Spinal cord (tissue), 10 donors: ENCODE results near the gene NUP210. TPM values are rescaled to one million over a fixed set of nuclear protein-coding genes. Genes with fewer than 3 reads are reported as not detected.
A peak's percentile ranks its signal among the peaks of the same experiment; 100 is the strongest.
"Not testable (repeated sequence)": the region's sequence is repeated elsewhere in the genome, so short reads cannot be mapped to it uniquely, and the experiment has no call there.

ENCODE experiments used
- DNase-seq, 6 donors: peaks; one replicate each; pipeline versions ENCODE4 v3.0.0 to v3.0.0-alpha.2; 2013 to 2015; ENCODE audit warnings: low spot score in 6 of 6, low read depth in 4 of 6
- H3K27ac ChIP-seq: one replicate; pipeline ENCODE4 v1.5.1; 2013; ENCODE audit warnings: low read depth, low read length, control low read depth
- H3K27me3 ChIP-seq: one replicate; pipeline ENCODE4 v1.6.1; 2013; ENCODE audit warnings: low read length; ENCODE audit not compliant: control insufficient read depth, insufficient read depth
- H3K36me3 ChIP-seq: one replicate; pipeline ENCODE4 v1.6.1; 2013; ENCODE audit warnings: low read length; ENCODE audit not compliant: control insufficient read depth, insufficient read depth
- H3K4me1 ChIP-seq: one replicate; pipeline ENCODE4 v1.6.1; 2013; ENCODE audit warnings: low read length; ENCODE audit not compliant: control insufficient read depth, insufficient read depth
- H3K4me3 ChIP-seq: one replicate; pipeline ENCODE4 v1.5.1; 2013; ENCODE audit warnings: low read depth, low read length, control low read depth
- H3K9me3 ChIP-seq: one replicate; pipeline ENCODE4 v1.6.1; 2013; ENCODE audit warnings: low read length; ENCODE audit not compliant: control insufficient read depth, insufficient read depth
- WGBS: methylation state at CpG from one replicate; pipeline ENCODE4 v1.1.5; 2013; ENCODE audit warnings: missing lambda C conversion rate; ENCODE audit not compliant: insufficient coverage; 5-methylcytosine and 5-hydroxymethylcytosine counted together
- polyA plus RNA-seq, 2 donors: library from polyadenylated mRNA; unstranded; fragments of 120-200 nt; gene quantifications; one replicate each; pipeline ENCODE4 v1.2.1, GENCODE V29; 2013; ENCODE audit not compliant: insufficient read length in 2 of 2
- total RNA-seq, 2 donors: library from RNA; depleted of rRNA in 1 of 2; stranded (reverse); fragments of 120-200 nt in 1 of 2; fragments of >200 nt in 1 of 2; gene quantifications; one replicate each; pipeline versions ENCODE4 v1.2.3 to v1.2.4, GENCODE V29; 2013 to 2014
- donor health status: healthy.

NUP210 gene
- total and polyA plus RNA-seq, 4 donors, result 9.6 to 19.2 (median 13.1) TPM

DNA sequence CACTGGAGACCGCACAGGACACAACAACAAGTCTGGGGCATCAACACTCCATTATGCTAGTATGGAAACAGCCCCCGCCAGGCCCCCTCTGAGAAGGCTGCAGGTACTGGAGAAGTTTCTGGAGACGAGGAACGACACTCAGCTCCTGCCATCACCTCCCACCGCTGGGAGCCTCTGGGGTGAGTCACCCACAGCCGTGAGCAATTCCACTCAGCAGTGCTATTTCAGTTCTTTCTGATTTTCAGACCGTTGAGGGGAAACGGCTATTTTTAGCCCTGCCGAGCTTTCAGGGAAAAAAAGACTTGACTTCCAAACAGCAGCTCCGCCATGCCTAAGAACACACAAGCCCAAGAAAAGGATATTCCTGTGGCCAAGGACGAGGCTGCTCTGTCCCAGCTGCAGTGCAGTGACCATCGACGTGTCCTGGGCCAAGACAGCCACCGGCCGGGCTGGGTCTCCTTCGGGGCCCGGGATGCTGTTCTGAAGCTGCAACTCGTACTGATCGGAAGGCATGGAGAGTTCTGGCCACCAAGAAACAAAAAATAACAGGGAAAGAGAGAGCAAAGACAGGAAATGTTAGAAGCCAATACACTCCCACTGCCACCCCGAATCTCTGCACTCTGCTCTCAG lies 40.8 kb downstream of the NUP210 start:
- H3K36me3 ChIP-seq, result peaks cover 52% of the 10 kb centered on the region
- no peak overlapping the region for H3K27ac ChIP-seq
- no peaks in the 10 kb centered on the region for H3K27me3 ChIP-seq
- no peaks in the 10 kb centered on the region for H3K9me3 ChIP-seq
- H3K4me3 ChIP-seq, result no peak overlapping the region
- DNase-seq, result peak in 1 of 6 donors; percentile 50
- H3K4me1 ChIP-seq, result peaks cover 2% of the 10 kb centered on the region
- 82% methylated on average over 18 of the region's 20 CpGs for WGBS

DNA sequence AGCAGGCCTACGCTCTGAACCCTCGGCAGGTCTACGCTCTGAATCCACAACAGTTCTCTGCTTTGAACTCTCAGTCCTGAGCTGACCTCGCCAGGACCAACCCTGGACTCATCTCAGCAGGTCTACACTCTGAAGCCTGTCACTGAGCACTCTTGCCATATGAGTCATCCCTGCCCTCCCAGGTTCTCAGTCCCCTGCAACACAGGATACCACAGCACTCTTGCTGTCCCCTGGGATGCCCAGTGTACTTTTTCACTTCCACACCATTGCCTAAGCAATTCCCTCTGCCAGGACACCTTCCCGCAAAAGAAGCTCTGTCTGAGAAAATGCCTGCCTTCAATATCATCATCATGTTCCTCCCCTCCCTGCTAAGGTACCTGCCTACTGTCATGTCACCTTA lies 42.0 kb downstream of the NUP210 start:
- H3K4me3 ChIP-seq, result no peak overlapping the region

GRCh38 chr3:13377741-13378140 lies 42.4 kb downstream of the NUP210 start:
- not testable (repeated sequence) for DNase-seq, H3K27me3 ChIP-seq, H3K9me3 ChIP-seq, H3K4me1 ChIP-seq, H3K4me3 ChIP-seq, H3K27ac ChIP-seq
- H3K36me3 ChIP-seq, result peaks cover 65% of the 10 kb centered on the region
- WGBS, result 96% methylated on average over 2 of the region's 2 CpGs

More for the DNA sequence above, 42.0 kb downstream of the NUP210 start:
- no peaks in the 10 kb centered on the region for H3K27me3 ChIP-seq
- peaks cover 62% of the 10 kb centered on the region for H3K36me3 ChIP-seq
- peaks cover 2% of the 10 kb centered on the region for H3K4me1 ChIP-seq
- H3K9me3 ChIP-seq, result no peaks in the 10 kb centered on the region
- no peak overlapping the region for H3K27ac ChIP-seq
- no peak for DNase-seq
- WGBS, result 94% methylated on average over 5 of the region's 5 CpGs

DNA sequence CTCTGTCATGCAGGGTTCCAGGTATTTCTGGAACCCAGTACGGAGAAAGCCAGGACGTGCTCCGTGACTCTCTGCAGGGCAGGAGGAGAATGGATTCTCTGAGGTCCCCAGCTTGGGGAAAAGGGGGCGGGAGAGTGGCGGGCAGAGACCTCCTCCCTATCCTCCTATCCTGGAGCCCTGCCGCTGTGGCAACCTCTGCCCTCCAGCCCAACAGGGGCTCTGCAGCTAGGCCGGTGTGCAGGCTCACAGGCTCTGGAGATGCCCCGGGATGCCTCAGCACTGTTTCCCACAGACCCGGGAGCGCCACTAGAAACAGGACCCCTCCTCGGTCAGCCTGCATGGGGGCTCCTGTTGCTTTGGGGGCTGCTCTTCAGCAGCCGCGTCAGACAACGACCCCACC lies 43.1 kb downstream of the NUP210 start:
- Histone ChIP-seq H3K9me3 (no peaks in the 10 kb centered on the region), H3K36me3 (peaks cover 70% of the 10 kb centered on the region), H3K27ac (no peak overlapping the region), H3K4me1 (peaks cover 2% of the 10 kb centered on the region), H3K4me3 (no peak overlapping the region), H3K27me3 (no peaks in the 10 kb centered on the region)
- DNase-seq, result no peak
- 87% methylated on average over 14 of the region's 14 CpGs for WGBS

GRCh38 chr3:13376091-13376490 lies 44.0 kb downstream of the NUP210 start:
- peaks cover 2% of the 10 kb centered on the region for H3K4me1 ChIP-seq
- no peak overlapping the region for H3K27ac ChIP-seq
- no peak for DNase-seq
- H3K4me3 ChIP-seq, result no peak overlapping the region
- H3K27me3 ChIP-seq, result no peaks in the 10 kb centered on the region
- no peaks in the 10 kb centered on the region for H3K9me3 ChIP-seq
- WGBS, result 94% methylated on average over 9 of the region's 9 CpGs
- H3K36me3 ChIP-seq, result peaks cover 77% of the 10 kb centered on the region

GRCh38 chr3:13375464-13375863 lies 44.7 kb downstream of the NUP210 start:
- WGBS, result 87% methylated on average over 5 of the region's 10 CpGs
- H3K36me3 ChIP-seq, result peaks cover 82% of the 10 kb centered on the region
- peaks cover 3% of the 10 kb centered on the region for H3K4me1 ChIP-seq
- DNase-seq, result no peak
- no peaks in the 10 kb centered on the region for H3K9me3 ChIP-seq
- no peak overlapping the region for H3K27ac ChIP-seq
- H3K27me3 ChIP-seq, result no peaks in the 10 kb centered on the region
- H3K4me3 ChIP-seq, result no peak overlapping the region

GRCh38 chr3:13373975-13374586 lies 46.0 kb downstream of the NUP210 start:
- 95% methylated on average over 13 of the region's 13 CpGs for WGBS

DNA sequence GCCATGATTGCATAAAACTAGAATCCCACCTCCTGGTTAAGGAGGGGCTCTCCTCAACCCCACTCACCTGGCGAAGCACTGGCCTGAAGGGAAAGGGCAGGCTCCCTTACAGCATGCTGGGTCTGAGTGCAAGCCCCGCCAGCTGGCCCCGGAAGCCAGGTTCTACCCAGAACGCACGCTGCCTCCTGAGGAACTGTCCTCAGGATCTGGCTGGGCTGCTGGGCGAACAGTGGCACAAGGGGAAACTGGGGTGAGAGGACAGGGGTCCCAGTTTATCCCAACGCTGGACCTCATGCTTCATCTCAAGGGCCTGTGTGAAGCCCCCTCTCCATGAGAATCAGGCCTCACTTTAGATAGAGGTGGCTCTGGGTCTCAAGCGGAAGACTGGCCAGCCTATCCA lies 47.5 kb downstream of the NUP210 start:
- 97% methylated on average over 7 of the region's 8 CpGs for WGBS
- no peaks in the 10 kb centered on the region for H3K27me3 ChIP-seq
- no peak overlapping the region for H3K4me3 ChIP-seq
- no peak overlapping the region for H3K27ac ChIP-seq
- H3K4me1 ChIP-seq, result peaks cover 4% of the 10 kb centered on the region
- no peak for DNase-seq
- H3K9me3 ChIP-seq, result no peaks in the 10 kb centered on the region
- peaks cover 74% of the 10 kb centered on the region for H3K36me3 ChIP-seq

More at GRCh38 chr3:13373975-13374586, 46.0 kb downstream of the NUP210 start:
- H3K4me3 ChIP-seq, result no peak overlapping the region
- no peak overlapping the region for H3K27ac ChIP-seq
- no peaks in the 10 kb centered on the region for H3K27me3 ChIP-seq
- peaks cover 6% of the 10 kb centered on the region for H3K4me1 ChIP-seq
- DNase-seq, result no peak
- no peaks in the 10 kb centered on the region for H3K9me3 ChIP-seq
- H3K36me3 ChIP-seq, result peaks cover 83% of the 10 kb centered on the region

GRCh38 chr3:13372126-13372525 lies 48.0 kb downstream of the NUP210 start:
- Histone ChIP-seq H3K9me3 (no peaks in the 10 kb centered on the region), H3K4me1 (peaks cover 4% of the 10 kb centered on the region), H3K27ac (no peak overlapping the region), H3K36me3 (peaks cover 70% of the 10 kb centered on the region), H3K4me3 (no peak overlapping the region), H3K27me3 (no peaks in the 10 kb centered on the region)
- WGBS, result 98% methylated on average over 4 of the region's 4 CpGs
- DNase-seq, result no peak
